IPS-20b (cell line): ENCODE data around the gene USP17L15.
"Not testable (repeated sequence)": the region's sequence is repeated elsewhere in the genome, so short reads cannot be mapped to it uniquely, and the experiment has no call there.

Source experiments
- H3K27ac ChIP-seq: one replicate; pipeline ENCODE4 v1.5.1; 2013; ENCODE audit warnings: low read length
- H3K27me3 ChIP-seq: 2 replicates; pipeline ENCODE4 v1.6.1; 2013; ENCODE audit warnings: mild to moderate bottlenecking, low read length, inconsistent platforms; ENCODE audit not compliant: insufficient read depth
- H3K36me3 ChIP-seq: 2 replicates; pipeline ENCODE4 v1.6.1; 2013; ENCODE audit warnings: low read depth, mild to moderate bottlenecking, inconsistent platforms, low read length, moderate library complexity; ENCODE audit not compliant: insufficient read depth
- H3K4me1 ChIP-seq: 2 replicates; pipeline ENCODE4 v1.6.1; 2013; ENCODE audit warnings: mild to moderate bottlenecking, control low read depth, inconsistent platforms, low read length, moderate library complexity; ENCODE audit not compliant: insufficient read depth
- H3K4me3 ChIP-seq: 2 replicates; pipeline ENCODE4 v1.5.1; 2013; ENCODE audit warnings: mild to moderate bottlenecking, low read length, inconsistent platforms
- H3K9ac ChIP-seq: 2 replicates; pipeline ENCODE4 v1.6.1; 2013; ENCODE audit warnings: low read depth, mild to moderate bottlenecking, inconsistent platforms, low read length, moderate library complexity
- H3K9me3 ChIP-seq: 2 replicates; pipeline ENCODE4 v1.6.1; 2013; ENCODE audit warnings: mild to moderate bottlenecking, low read depth, low read length, inconsistent platforms; ENCODE audit not compliant: insufficient read depth

Gene USP17L15, protein sequence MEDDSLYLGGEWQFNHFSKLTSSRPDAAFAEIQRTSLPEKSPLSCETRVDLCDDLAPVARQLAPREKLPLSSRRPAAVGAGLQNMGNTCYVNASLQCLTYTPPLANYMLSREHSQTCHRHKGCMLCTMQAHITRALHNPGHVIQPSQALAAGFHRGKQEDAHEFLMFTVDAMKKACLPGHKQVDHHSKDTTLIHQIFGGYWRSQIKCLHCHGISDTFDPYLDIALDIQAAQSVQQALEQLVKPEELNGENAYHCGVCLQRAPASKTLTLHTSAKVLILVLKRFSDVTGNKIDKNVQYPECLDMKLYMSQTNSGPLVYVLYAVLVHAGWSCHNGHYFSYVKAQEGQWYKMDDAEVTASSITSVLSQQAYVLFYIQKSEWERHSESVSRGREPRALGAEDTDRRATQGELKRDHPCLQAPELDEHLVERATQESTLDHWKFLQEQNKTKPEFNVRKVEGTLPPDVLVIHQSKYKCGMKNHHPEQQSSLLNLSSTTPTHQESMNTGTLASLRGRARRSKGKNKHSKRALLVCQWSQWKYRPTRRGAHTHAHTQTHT

DNA sequence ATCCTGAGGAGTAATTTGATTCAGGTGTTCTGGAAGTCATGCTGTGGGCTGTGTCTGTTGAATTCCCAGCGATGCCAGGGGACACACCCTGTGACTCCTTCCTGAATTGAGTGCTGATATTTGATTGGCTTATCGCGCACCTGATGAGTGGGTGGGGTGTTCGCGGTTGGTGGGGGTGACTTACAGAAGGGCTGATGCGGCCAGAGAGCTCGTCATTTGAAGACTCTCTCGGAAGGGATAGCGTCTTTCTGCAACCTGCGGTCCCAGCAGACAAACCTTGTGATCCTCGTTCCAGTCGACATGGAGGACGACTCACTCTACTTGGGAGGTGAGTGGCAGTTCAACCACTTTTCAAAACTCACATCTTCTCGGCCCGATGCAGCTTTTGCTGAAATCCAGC, at the start of gene USP17L15:
TSS of gene USP17L15 (plus strand) at position 301 of the 400 bp plus-strand sequence. CDS start at position 301, 0 bp downstream.
- not testable (repeated sequence) for H3K4me3 ChIP-seq, H3K4me1 ChIP-seq, H3K9ac ChIP-seq, H3K27ac ChIP-seq, H3K36me3 ChIP-seq, H3K9me3 ChIP-seq, H3K27me3 ChIP-seq

DNA sequence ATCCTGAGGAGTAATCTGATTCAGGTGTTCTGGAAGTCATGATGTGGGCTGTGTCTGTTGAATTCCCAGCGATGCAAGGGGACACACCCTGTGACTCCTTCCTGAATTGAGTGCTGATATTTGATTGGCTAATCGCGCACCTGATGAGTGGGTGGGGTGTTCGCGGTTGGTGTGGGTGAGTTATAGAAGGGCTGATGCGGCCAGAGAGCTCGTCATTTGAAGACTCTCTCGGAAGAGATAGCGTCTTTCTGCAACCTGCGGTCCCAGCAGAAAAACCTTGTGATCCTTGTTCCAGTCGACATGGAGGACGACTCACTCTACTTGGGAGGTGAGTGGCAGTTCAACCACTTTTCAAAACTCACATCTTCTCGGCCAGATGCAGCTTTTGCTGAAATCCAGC, 23.8 kb upstream of the USP17L15 start, which contains the start of gene USP17L10:
TSS of gene USP17L10 (plus strand) at position 301 of the 400 bp plus-strand sequence. CDS start at position 301, 0 bp downstream.
- not testable (repeated sequence) for H3K9me3 ChIP-seq, H3K4me1 ChIP-seq, H3K27me3 ChIP-seq, H3K36me3 ChIP-seq, H3K9ac ChIP-seq, H3K27ac ChIP-seq, H3K4me3 ChIP-seq

DNA sequence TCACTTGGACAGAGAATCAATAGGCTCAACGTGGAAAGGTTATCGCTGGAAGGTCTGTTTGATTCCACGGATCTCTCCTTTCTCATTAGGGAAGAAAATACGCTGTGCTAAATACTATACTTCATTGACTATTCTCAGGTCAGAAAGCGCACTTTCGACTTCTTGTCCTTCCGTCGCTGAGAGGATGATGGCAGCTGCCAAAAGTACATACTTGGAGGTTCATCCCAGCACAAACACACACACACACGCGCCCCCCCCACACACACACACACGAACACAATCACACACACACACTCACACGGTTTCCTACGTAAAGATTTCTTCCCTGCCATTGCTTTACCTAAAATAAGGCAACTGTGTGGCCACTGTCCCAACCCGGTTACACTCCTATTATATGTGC, 19.5 kb upstream of the USP17L15 start:
- H3K9ac ChIP-seq, H3K36me3 ChIP-seq, H3K9me3 ChIP-seq, H3K27ac ChIP-seq, H3K4me1 ChIP-seq, H3K4me3 ChIP-seq, H3K27me3 ChIP-seq: not testable (repeated sequence)

DNA sequence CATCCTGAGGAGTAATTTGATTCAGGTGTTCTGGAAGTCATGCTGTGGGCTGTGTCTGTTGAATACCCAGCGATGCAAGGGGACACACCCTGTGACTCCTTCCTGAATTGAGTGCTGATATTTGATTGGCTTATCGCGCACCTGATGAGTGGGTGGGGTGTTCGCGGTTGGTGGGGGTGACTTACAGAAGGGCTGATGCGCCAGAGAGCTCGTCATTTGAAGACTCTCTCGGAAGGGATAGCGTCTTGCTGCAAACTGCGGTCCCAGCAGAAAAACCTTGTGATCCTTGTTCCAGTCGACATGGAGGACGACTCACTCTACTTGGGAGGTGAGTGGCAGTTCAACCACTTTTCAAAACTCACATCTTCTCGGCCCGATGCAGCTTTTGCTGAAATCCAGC, 19.1 kb upstream of the USP17L15 start, which contains the start of gene USP17L11:
TSS of gene USP17L11 (plus strand) at position 301 of the 400 bp plus-strand sequence. CDS start at position 301, 0 bp downstream.
- H3K36me3 ChIP-seq, H3K27me3 ChIP-seq, H3K27ac ChIP-seq, H3K4me1 ChIP-seq, H3K9ac ChIP-seq, H3K4me3 ChIP-seq, H3K9me3 ChIP-seq: not testable (repeated sequence)

DNA sequence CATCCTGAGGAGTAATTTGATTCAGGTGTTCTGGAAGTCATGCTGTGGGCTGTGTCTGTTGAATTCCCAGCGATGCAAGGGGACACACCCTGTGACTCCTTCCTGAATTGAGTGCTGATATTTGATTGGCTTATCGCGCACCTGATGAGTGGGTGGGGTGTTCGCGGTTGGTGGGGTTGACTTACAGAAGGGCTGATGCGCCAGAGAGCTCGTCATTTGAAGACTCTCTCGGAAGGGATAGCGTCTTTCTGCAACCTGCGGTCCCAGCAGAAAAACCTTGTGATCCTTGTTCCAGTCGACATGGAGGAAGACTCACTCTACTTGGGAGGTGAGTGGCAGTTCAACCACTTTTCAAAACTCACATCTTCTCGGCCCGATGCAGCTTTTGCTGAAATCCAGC, 14.3 kb upstream of the USP17L15 start, which contains the start of gene USP17L12:
TSS of gene USP17L12 (plus strand) at position 301 of the 400 bp plus-strand sequence. CDS start at position 301, 0 bp downstream.
- not testable (repeated sequence) for H3K27me3 ChIP-seq, H3K4me3 ChIP-seq, H3K9me3 ChIP-seq, H3K9ac ChIP-seq, H3K36me3 ChIP-seq, H3K27ac ChIP-seq, H3K4me1 ChIP-seq

DNA sequence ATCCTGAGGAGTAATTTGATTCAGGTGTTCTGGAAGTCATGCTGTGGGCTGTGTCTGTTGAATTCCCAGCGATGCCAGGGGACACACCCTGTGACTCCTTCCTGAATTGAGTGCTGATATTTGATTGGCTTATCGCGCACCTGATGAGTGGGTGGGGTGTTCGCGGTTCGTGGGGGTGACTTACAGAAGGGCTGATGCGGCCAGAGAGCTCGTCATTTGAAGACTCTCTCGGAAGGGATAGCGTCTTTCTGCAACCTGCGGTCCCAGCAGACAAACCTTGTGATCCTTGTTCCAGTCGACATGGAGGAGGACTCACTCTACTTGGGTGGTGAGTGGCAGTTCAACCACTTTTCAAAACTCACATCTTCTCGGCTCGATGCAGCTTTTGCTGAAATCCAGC, 9.6 kb upstream of the USP17L15 start, which contains the start of gene USP17L13:
TSS of gene USP17L13 (plus strand) at position 301 of the 400 bp plus-strand sequence. CDS start at position 301, 0 bp downstream.
- not testable (repeated sequence) for H3K4me1 ChIP-seq, H3K27ac ChIP-seq, H3K4me3 ChIP-seq, H3K36me3 ChIP-seq, H3K9ac ChIP-seq, H3K9me3 ChIP-seq, H3K27me3 ChIP-seq

DNA sequence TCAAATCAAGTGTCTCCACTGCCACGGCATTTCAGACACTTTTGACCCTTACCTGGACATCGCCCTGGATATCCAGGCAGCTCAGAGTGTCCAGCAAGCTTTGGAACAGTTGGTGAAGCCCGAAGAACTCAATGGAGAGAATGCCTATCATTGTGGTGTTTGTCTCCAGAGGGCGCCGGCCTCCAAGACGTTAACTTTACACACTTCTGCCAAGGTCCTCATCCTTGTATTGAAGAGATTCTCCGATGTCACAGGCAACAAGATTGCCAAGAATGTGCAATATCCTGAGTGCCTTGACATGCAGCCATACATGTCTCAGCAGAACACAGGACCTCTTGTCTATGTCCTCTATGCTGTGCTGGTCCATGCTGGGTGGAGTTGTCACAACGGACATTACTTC, 3.9 kb upstream of the USP17L15 start:
- not testable (repeated sequence) for H3K4me1 ChIP-seq, H3K9me3 ChIP-seq, H3K4me3 ChIP-seq, H3K27me3 ChIP-seq, H3K9ac ChIP-seq, H3K27ac ChIP-seq, H3K36me3 ChIP-seq

DNA sequence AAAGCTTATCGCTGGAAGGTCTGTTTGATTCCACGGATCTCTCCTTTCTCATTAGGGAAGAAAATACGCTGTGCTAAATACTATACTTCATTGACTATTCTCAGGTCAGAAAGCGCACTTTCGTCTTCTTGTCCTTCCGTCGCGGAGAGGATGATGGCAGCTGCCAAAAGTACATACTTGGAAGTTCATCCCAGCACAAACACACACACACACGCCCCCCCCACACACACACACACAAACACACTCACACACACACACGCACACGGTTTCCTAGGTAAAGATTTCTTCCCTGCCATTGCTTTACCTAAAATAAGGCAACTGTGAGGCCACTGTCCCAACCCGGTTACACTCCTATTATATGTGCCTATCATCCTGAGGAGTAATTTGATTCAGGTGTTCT, 4.3 kb downstream of the USP17L15 start:
- H3K9me3 ChIP-seq, H3K4me3 ChIP-seq, H3K27me3 ChIP-seq, H3K9ac ChIP-seq, H3K36me3 ChIP-seq, H3K4me1 ChIP-seq, H3K27ac ChIP-seq: not testable (repeated sequence)

DNA sequence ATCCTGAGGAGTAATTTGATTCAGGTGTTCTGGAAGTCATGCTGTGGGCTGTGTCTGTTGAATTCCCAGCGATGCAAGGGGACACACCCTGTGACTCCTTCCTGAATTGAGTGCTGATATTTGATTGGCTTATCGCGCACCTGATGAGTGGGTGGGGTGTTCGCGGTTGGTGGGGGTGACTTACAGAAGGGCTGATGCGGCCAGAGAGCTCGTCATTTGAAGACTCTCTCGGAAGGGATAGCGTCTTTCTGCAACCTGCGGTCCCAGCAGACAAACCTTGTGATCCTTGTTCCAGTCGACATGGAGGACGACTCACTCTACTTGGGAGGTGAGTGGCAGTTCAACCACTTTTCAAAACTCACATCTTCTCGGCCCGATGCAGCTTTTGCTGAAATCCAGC, 9.4 kb downstream of the USP17L15 start, which contains the start of gene USP17L17:
TSS of gene USP17L17 (plus strand) at position 301 of the 400 bp plus-strand sequence. CDS start at position 301, 0 bp downstream.
- not testable (repeated sequence) for H3K4me1 ChIP-seq, H3K27me3 ChIP-seq, H3K9me3 ChIP-seq, H3K27ac ChIP-seq, H3K4me3 ChIP-seq, H3K9ac ChIP-seq, H3K36me3 ChIP-seq

DNA sequence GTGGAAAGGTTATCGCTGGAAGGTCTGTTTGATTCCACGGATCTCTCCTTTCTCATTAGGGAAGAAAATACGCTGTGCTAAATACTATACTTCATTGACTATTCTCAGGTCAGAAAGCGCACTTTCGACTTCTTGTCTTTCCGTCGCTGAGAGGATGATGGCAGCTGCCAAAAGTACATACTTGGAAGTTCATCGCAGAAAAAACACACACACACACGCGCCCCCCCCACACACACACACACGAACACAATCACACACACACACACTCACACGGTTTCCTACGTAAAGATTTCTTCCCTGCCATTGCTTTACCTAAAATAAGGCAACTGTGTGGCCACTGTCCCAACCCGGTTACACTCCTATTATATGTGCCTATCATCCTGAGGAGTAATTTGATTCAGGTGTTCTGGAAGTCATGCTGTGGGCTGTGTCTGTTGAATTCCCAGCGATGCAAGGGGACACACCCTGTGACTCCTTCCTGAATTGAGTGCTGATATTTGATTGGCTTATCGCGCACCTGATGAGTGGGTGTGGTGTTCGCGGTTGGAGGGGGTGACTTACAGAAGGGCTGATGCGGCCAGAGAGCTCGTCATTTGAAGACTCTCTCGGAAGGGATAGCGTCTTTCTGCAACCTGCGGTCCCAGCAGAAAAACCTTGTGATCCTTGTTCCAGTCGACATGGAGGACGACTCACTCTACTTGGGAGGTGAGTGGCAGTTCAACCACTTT, 13.9 kb downstream of the USP17L15 start, which contains the start of gene USP17L18:
TSS of gene USP17L18 (plus strand) at position 678 of the 728 bp plus-strand sequence. CDS start at position 678, 0 bp downstream.
- not testable (repeated sequence) for H3K9me3 ChIP-seq, H3K27me3 ChIP-seq, H3K9ac ChIP-seq, H3K4me3 ChIP-seq, H3K27ac ChIP-seq, H3K4me1 ChIP-seq, H3K36me3 ChIP-seq

DNA sequence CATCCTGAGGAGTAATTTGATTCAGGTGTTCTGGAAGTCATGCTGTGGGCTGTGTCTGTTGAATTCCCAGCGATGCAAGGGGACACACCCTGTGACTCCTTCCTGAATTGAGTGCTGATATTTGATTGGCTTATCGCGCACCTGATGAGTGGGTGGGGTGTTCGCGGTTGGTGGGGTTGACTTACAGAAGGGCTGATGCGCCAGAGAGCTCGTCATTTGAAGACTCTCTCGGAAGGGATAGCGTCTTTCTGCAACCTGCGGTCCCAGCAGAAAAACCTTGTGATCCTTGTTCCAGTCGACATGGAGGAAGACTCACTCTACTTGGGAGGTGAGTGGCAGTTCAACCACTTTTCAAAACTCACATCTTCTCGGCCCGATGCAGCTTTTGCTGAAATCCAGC, 18.9 kb downstream of the USP17L15 start, which contains the start of gene USP17L19:
TSS of gene USP17L19 (plus strand) at position 301 of the 400 bp plus-strand sequence. CDS start at position 301, 0 bp downstream.
- not testable (repeated sequence) for H3K9ac ChIP-seq, H3K27ac ChIP-seq, H3K4me1 ChIP-seq, H3K36me3 ChIP-seq, H3K27me3 ChIP-seq, H3K9me3 ChIP-seq, H3K4me3 ChIP-seq
